GM21786 (cell line): ENCODE measurements around the gene SLC26A4.

Experiments used
- ATAC-seq: cut with Tn5 transposase; IDR thresholded peaks from one replicate; pipeline ENCODE4 v1.9.1; 2021; ENCODE audit not compliant: unreplicated experiment

The SLC26A4 gene

DNA sequence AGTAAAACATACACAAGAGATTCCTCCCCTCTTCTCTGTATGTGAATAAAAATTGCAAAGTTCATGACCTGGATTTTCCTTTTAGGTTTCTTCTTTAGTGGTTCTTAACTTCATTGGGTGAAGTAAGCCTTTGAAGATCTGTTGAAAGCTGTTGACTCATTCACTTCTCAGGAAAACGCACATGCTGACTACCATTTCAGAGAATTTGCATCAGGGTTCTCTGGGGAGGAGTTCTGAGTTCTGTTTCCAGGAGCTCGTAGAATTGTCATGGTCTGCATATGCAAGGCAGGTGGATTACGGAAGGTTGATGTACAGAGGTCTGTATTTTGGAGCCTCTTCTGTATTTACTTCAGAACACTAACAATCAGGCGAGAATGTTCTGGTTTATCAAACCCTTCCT, 962 bp upstream of the SLC26A4 start:
- no peak for ATAC-seq

DNA sequence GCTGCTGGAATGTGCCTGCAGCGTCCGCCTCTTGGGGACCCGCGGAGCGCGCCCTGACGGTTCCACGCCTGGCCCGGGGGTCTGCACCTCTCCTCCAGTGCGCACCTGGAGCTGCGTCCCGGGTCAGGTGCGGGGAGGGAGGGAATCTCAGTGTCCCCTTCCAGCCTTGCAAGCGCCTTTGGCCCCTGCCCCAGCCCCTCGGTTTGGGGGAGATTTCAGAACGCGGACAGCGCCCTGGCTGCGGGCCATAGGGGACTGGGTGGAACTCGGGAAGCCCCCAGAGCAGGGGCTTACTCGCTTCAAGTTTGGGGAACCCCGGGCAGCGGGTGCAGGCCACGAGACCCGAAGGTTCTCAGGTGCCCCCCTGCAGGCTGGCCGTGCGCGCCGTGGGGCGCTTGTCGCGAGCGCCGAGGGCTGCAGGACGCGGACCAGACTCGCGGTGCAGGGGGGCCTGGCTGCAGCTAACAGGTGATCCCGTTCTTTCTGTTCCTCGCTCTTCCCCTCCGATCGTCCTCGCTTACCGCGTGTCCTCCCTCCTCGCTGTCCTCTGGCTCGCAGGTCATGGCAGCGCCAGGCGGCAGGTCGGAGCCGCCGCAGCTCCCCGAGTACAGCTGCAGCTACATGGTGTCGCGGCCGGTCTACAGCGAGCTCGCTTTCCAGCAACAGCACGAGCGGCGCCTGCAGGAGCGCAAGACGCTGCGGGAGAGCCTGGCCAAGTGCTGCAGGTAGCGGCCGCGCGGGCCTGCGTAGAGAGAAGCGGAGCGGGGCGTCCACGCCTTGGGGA, 645 bp downstream of the SLC26A4 start:
- peak; percentile 60 for ATAC-seq

GRCh38 chr7:107661865-107662379, 1.3 kb downstream of the SLC26A4 start:
- ATAC-seq = no peak

GRCh38 chr7:107663196-107663595, 2.6 kb downstream of the SLC26A4 start:
- no peak for ATAC-seq

DNA sequence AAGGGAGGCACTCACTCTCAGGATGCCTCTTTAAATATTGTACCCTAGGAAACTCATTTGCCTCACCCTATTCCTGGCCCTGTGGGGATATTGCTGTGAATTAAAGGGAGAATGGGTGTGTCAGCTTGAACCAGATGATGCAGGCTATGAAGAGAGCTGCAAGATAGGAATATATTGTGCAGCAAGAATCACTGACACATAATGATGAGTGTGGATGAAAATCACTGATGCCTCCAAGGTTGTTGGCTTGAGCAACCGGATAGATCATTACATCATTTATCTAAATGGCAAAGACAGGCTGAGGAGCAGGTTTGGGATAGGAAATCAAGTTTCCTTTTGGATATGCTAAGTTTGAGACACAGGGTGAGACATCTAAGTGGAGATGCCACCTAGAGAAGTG, 6.2 kb downstream of the SLC26A4 start:
- ATAC-seq = no peak

DNA sequence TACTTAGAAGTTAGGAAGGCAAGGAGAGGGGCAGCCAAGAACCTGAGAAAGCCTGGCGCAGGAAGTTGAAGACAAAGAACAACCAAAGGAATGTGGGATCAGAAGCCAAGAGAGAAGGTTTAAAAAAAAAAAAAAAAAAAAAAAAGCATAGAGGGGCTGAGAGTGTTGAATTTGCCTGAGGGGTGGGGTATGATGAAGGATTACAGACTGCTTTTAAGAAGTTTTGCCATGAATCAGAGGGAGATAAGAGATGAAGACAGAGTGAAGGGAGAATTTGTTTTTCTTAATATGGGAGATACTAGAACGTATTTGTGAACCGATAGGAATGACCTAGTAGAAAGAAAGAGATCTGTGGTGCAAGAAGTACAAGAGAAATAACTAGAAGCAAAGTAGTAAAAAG, 6.7 kb downstream of the SLC26A4 start:
- ATAC-seq = no peak

DNA sequence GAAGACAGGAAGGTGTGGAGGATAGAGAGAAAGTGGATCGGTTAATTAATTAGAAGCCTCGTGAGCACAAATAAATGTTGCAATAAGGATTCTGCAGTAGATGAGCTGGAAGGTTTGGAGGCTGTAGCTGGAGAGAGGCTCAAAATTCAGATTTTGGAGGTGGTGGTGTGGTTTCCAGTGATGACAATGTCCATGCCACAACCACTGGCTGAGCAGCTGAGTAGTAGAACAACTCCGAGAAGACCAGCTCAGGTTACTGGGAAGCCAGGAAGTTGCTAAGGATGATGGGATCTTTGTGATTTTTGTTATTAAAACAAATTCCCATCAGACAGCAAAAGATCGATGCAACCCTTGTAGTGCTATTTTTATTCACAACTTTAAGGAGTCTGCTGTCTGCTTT, 7.7 kb downstream of the SLC26A4 start:
- no peak for ATAC-seq

DNA sequence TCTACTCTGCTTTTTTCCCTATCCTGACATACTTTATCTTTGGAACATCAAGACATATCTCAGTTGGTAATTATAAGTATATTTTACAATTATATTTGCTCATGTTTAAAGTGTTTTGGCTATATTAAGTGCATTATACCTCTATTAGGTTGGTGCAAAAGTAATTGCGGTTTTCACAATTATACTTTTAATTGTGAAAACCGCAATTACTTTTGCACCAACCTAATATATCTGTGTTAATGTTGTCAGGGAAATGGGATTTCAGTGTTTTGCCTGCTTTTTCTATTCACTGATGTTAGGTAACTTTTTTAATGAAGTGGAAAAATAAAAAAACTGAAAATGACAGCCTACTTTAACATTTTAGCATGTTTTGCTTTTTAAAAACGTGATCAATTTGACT, 11.6 kb downstream of the SLC26A4 start:
- ATAC-seq = no peak

GRCh38 chr7:107676249-107676648, 15.6 kb downstream of the SLC26A4 start:
- ATAC-seq = no peak

- ATAC-seq = no peak
These were observed 17.6 kb downstream of the SLC26A4 start for GRCh38 chr7:107678110-107678753.

GRCh38 chr7:107680478-107680877, 19.9 kb downstream of the SLC26A4 start:
- ATAC-seq = no peak

DNA sequence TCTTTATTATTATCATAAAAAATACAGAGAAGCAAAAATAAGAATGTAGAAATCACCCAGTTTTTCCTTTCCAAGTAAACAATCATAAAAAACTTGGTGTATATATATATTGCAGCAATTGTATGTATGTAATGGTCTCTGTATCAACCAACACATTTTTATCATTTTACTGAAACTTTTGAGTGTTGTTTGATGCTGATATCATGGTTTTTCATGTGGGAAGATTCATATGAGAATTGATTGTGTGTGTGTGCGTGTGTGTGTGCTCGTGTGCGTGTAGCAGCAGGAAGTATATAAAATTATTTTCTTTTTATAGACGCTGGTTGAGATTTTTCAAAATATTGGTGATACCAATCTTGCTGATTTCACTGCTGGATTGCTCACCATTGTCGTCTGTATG, 22.3 kb downstream of the SLC26A4 start:
- ATAC-seq = no peak

- no peak for ATAC-seq
These were observed 23.7 kb downstream of the SLC26A4 start for GRCh38 chr7:107684287-107684686.

GRCh38 chr7:107684947-107685463, 24.4 kb downstream of the SLC26A4 start:
- ATAC-seq = no peak

DNA sequence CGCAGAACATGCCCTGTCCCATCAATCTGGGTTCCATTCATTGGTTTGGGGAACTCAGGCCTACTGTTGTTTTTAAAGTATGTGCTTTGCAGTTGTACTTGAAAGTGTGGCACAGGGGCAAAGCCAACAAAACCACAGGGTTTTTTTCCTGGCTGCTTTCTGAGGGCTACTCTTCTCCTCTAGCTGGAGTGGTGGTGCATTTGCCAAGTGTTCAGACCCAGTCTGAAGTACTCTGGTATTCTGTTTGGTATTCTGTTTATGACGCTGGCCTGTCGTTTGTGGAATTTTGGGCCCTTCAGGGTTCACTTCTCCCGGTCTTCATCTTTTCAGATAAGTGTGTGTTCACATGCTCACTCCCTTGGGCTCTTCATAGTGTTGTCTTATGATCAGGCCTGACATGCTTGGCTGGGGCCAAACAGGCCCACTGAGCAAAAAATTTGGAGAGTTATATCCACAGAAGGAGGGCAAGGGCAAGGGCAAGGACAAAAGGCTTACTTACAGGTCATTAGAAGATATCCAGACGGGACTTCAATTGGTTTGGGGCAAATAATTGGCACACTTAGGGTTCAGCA, 26.3 kb downstream of the SLC26A4 start:
- ATAC-seq = no peak

- ATAC-seq = no peak
These were observed 27.0 kb downstream of the SLC26A4 start for GRCh38 chr7:107687656-107688055.

- ATAC-seq = no peak
These were observed 28.9 kb downstream of the SLC26A4 start for GRCh38 chr7:107689553-107689952.

DNA sequence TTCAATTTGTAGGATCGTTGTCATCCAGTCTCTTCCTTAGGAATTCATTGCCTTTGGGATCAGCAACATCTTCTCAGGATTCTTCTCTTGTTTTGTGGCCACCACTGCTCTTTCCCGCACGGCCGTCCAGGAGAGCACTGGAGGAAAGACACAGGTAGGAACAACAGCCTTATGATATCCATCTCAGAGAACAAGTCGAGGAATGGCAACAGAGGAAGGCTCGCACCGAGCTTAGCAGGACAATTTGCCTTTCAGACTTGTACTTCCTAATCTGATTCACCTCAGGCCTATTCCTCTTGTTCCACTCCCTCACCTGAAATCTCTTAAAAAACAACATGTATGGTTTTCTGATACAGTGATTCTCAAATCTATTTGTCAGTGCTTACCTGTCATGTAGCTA, 29.5 kb downstream of the SLC26A4 start:
- no peak for ATAC-seq

GRCh38 chr7:107690611-107691010, 30.0 kb downstream of the SLC26A4 start:
- ATAC-seq = no peak

DNA sequence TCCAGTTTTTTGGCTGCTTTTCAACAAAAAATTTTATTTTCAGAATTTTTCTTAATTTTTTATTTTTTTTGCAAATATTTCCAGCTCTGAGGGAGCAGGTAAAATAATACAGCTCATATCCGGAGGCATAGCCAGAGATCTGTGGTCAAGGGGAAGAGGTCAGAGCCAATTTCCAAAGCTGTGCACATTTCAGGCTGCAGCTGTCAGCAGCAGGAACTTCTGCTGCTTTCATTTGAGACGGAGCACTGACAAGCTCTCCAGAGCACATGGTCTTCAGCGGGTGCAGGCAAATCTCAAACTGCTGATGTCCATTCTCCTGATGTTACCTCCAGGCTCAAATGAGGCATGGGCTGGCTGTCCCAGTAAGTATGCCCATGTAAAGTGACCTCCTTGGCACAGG, 31.1 kb downstream of the SLC26A4 start:
- no peak for ATAC-seq

GRCh38 chr7:107692501-107692900, 31.9 kb downstream of the SLC26A4 start:
- ATAC-seq = no peak

DNA sequence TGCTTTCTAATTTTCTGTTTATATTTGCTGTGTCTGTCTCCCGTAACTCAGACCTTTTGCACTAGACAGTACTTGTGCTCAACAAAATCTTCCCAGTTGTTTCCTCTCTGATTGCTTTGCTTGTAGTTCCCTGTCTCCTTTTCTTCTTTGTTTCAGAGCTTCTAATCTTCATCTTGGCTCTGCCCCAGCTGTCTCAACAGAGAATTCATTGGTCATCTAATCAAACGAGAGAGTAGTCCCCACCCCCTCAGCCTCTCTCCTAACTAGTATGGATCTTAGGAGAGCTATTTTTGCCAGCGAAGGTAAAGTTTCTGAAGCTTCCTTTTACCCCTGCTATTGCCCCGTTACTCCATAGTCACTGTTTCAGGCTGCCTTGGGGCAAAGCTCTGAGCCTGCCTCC, 32.8 kb downstream of the SLC26A4 start:
- no peak for ATAC-seq
